Measurements from ENCODE around the gene MYO18A.

The MYO18A gene

GRCh38 chr17:29043539-29044145, 136.6 kb downstream of the MYO18A start:
- DNase-seq: no peak

- peak; percentile 9 to 13 for DNase-seq
These were observed 137.3 kb downstream of the MYO18A start, which contains the start of gene PIPOX for GRCh38 chr17:29042679-29043538. PIPOX (plus strand) TSS chr17:29043141; CDS start chr17:29043226, 85 bp downstream.

- no peak for DNase-seq
These were observed 138.0 kb downstream of the MYO18A start for GRCh38 chr17:29042026-29042678.

- DNase-seq: no peak
These were observed 138.6 kb downstream of the MYO18A start for GRCh38 chr17:29041571-29041970.

- no peak for DNase-seq
These were observed 139.1 kb downstream of the MYO18A start for GRCh38 chr17:29041091-29041490.

- no peak for DNase-seq
These were observed 140.2 kb downstream of the MYO18A start for GRCh38 chr17:29039764-29040598.

GRCh38 chr17:29038085-29038795, 142.0 kb downstream of the MYO18A start:
- DNase-seq: no peak

GRCh38 chr17:29037739-29038084, 142.5 kb downstream of the MYO18A start:
- DNase-seq: no peak

GRCh38 chr17:29036584-29036983, 143.6 kb downstream of the MYO18A start:
- no peak for DNase-seq

- no peak for DNase-seq
These were observed 145.7 kb downstream of the MYO18A start for GRCh38 chr17:29034510-29034909.

- DNase-seq: no peak
These were observed 147.4 kb downstream of the MYO18A start for GRCh38 chr17:29032857-29033197.

- DNase-seq: no peak
These were observed 148.0 kb downstream of the MYO18A start for GRCh38 chr17:29032013-29032856.

GRCh38 chr17:29031488-29031887, 148.7 kb downstream of the MYO18A start:
- DNase-seq: no peak

GRCh38 chr17:29024316-29024952, 155.8 kb downstream of the MYO18A start:
- no peak for DNase-seq

- DNase-seq: no peak
These were observed 158.1 kb downstream of the MYO18A start for GRCh38 chr17:29022074-29022473.

- DNase-seq: no peak
These were observed 159.0 kb downstream of the MYO18A start for GRCh38 chr17:29021226-29021625.

All from CD4-positive, alpha-beta T cell treated with Interferon alpha-2 for 1 hour (primary cell).